Measurements from ENCODE around the gene DRD4. TPM values are rescaled to one million over a fixed set of nuclear protein-coding genes. Genes with fewer than 3 reads are reported as not detected.

The DRD4 gene
- total and polyA plus RNA-seq, 2 of the 13 experiments (the other 11 are each of a cell fraction or from before 2014, with no cell fraction given) = 0.09 to 0.13 TPM

- H3K36me3 ChIP-seq (replicated peaks in 1 of 2; ENCODE audit: control insufficient read depth in 1 of 2, insufficient read depth in 2 of 2, low read length in 2 of 2) = peaks cover 3 to 9% of the 10 kb centered on the region in 2 experiments; a peak in 1 of 5 replicates
- H3K27ac ChIP-seq (ENCODE audit: extremely low read length, insufficient read depth, low read length) = no peak overlapping the region
- 96% methylated on average over 24 of the region's 28 CpGs for WGBS (ENCODE audit: low lambda C conversion rate)
- FAIRE-seq = no peak
- no peaks in the 10 kb centered on the region for H3K9me3 ChIP-seq (ENCODE audit: low read length)
- intact Hi-C loops (cut with micrococcal nuclease; ENCODE audit: unreplicated experiment) (no loop called here), in situ Hi-C loops (cut with HindIII; ENCODE audit: extremely low pct_ligation_motif_present, low pct_unique_long_range_greater_than_20kb) (no loop called here)
- H3K4me2 ChIP-seq (ENCODE audit: low read depth, low read length) = no peak overlapping the region
- ChIA-PET POLR2A (no interaction called here), CTCF (ENCODE audit: low intra/inter-chr PET ratio, low total read pairs) (no interaction called here)
- no peaks in the 10 kb centered on the region for H3K27me3 ChIP-seq (ENCODE audit: control insufficient read depth in 1 of 2, insufficient read depth in 2 of 2, low read length in 2 of 2)
- no peak for DNase-seq (ENCODE audit: low spot score)
- TF ChIP-seq ZNF124 (CRISPR knock-in tag; IDR thresholded peaks at IDR 0.05) (no peak), POLR2G (IDR thresholded peaks at IDR 0.05; ENCODE audit: low read depth, low read length) (peak; percentile 36; the same call in 1 of the 2 replicates)
- no TSS peak for BruUV-seq (replicated peaks)
- no peak overlapping the region for H3K9ac ChIP-seq (ENCODE audit: insufficient read depth, low read depth, low read length)
- H3K4me3 ChIP-seq (replicated peaks in 1 of 3; ENCODE audit: insufficient read depth in 1 of 3, low read depth in 2 of 3, low read length in 3 of 3) = no peak overlapping the region
- ATAC-seq = no peak
- no peaks in the 10 kb centered on the region for H3K4me1 ChIP-seq (ENCODE audit: insufficient read depth, low read length)
- H3K79me2 ChIP-seq (ENCODE audit: insufficient read depth, low read length) = no peaks in the 10 kb centered on the region
- H2AFZ ChIP-seq (ENCODE audit: low read length) = no peak overlapping the region
- 0 out of 2 replicates have a peak, but pooled peaks cover 3% of the 10 kb centered on the region for H4K20me1 ChIP-seq (ENCODE audit: insufficient read depth, low read length)
Observed at GRCh38 chr11:638631-639331, 1.7 kb downstream of the DRD4 start.

- DNase-seq (ENCODE audit: low spot score) = no peak
- no peaks in the 10 kb centered on the region for H3K4me1 ChIP-seq (ENCODE audit: insufficient read depth, low read length)
- H2AFZ ChIP-seq (ENCODE audit: low read length) = no peak overlapping the region
- H4K20me1 ChIP-seq (ENCODE audit: insufficient read depth, low read length) = 0 out of 2 replicates have a peak, but pooled peaks cover 5% of the 10 kb centered on the region
- no peaks in the 10 kb centered on the region for H3K9me3 ChIP-seq (ENCODE audit: low read length)
- POLR2A ChIA-PET = no interaction called here
- H3K4me3 ChIP-seq (replicated peaks in 1 of 3; ENCODE audit: insufficient read depth in 1 of 3, low read depth in 2 of 3, low read length in 3 of 3) = no peak overlapping the region
- H3K27ac ChIP-seq (ENCODE audit: extremely low read length, insufficient read depth, low read length) = no peak overlapping the region
- WGBS (ENCODE audit: low lambda C conversion rate) = 97% methylated on average over 61 of the region's 80 CpGs
- H3K4me2 ChIP-seq (ENCODE audit: low read depth, low read length) = no peak overlapping the region
- H3K79me2 ChIP-seq (ENCODE audit: insufficient read depth, low read length) = no peaks in the 10 kb centered on the region
- FAIRE-seq = no peak
- intact Hi-C loops (cut with micrococcal nuclease; ENCODE audit: unreplicated experiment) = no loop called here
- in situ Hi-C loops (cut with HindIII; ENCODE audit: extremely low pct_ligation_motif_present, low pct_unique_long_range_greater_than_20kb) = no loop called here
- H3K36me3 ChIP-seq (replicated peaks in 1 of 2; ENCODE audit: control insufficient read depth in 1 of 2, insufficient read depth in 2 of 2, low read length in 2 of 2) = peaks cover 4 to 13% of the 10 kb centered on the region in 2 experiments; a peak in 3 of 5 replicates
- ATAC-seq = no peak
- CTCF ChIA-PET (ENCODE audit: low intra/inter-chr PET ratio, low total read pairs) = no interaction called here
- H3K27me3 ChIP-seq (ENCODE audit: control insufficient read depth in 1 of 2, insufficient read depth in 2 of 2, low read length in 2 of 2) = no peaks in the 10 kb centered on the region
- no TSS peak for BruUV-seq (replicated peaks)
- H3K9ac ChIP-seq (ENCODE audit: insufficient read depth, low read depth, low read length) = no peak overlapping the region
- TF ChIP-seq PCBP1 (IDR thresholded peaks at IDR 0.05; ENCODE audit: borderline replicate concordance, low read depth, low read length) (no peak), AGO2 (optimal IDR thresholded peaks at IDR 0.05; ENCODE audit: low read depth, low read length) (peak; percentile 28), HDAC6 (IDR thresholded peaks at IDR 0.05; ENCODE audit: low read depth, low read length) (no peak), ZNF891 (CRISPR knock-in tag; IDR thresholded peaks at IDR 0.05) (no peak), E2F2 (CRISPR knock-in tag; IDR thresholded peaks at IDR 0.05; ENCODE audit: borderline replicate concordance) (no peak), ZNF674 (CRISPR knock-in tag; IDR thresholded peaks at IDR 0.05; ENCODE audit: low read depth) (no peak), ZNF549 (CRISPR knock-in tag; IDR thresholded peaks at IDR 0.05) (no peak), NFE2L2 (IDR thresholded peaks at IDR 0.05; ENCODE audit: low read length) (no peak), ZNF605 (CRISPR knock-in tag; IDR thresholded peaks at IDR 0.05) (no peak), SRY (CRISPR knock-in tag; IDR thresholded peaks at IDR 0.05) (no peak), ZHX1 (CRISPR knock-in tag; IDR thresholded peaks at IDR 0.05; ENCODE audit: low read depth) (0 out of 2 replicates have a peak, but pooled peaks have one; percentile 43), PITX1 (CRISPR knock-in tag; IDR thresholded peaks at IDR 0.05) (no peak), ZNF274 (CRISPR knock-in tag; IDR thresholded peaks at IDR 0.05) (no peak)
Observed at GRCh38 chr11:639332-639955, 2.4 kb downstream of the DRD4 start.

Data from HepG2 (cell line).